Adrenal gland (tissue), 12 donors: ENCODE measurements around the gene RDX. TPM values are rescaled to one million over a fixed set of nuclear protein-coding genes. Genes with fewer than 3 reads are reported as not detected.

ENCODE experiments used
- DNase-seq, 7 donors: peaks; one replicate each; pipeline ENCODE4 v3.0.0-alpha.2; 2019 to 2020
- H3K27ac ChIP-seq, 5 donors: fragments of 200-600 bp; sonication (generic) in 4 of 5; 1 replicate in 3 of 5; 2 replicates in 2 of 5; pipeline versions ENCODE4 v1.5.1 to v1.8.0; 2016 to 2020; ENCODE audit warnings: mild to moderate bottlenecking in 1 of 5
- H3K27me3 ChIP-seq: fragments of 200-600 bp; 2 replicates; pipeline ENCODE4 v1.8.0; 2021
- H3K36me3 ChIP-seq, 2 donors: fragments of 200-600 bp; replicated peaks in 1 of 2; 1 replicate in 1 of 2; 2 replicates in 1 of 2; pipeline versions ENCODE4 v1.5.1 to v1.8.0; 2018 to 2022
- H3K4me1 ChIP-seq, 2 donors: fragments of 200-600 bp; replicated peaks in 1 of 2; 1 replicate in 1 of 2; 2 replicates in 1 of 2; pipeline versions ENCODE4 v1.5.1 to v1.8.0; 2018 to 2021
- H3K4me3 ChIP-seq, 4 donors: fragments of 200-600 bp; sonication (generic) in 3 of 4; one replicate each; pipeline ENCODE4 v1.5.1; 2016 to 2018
- H3K9me3 ChIP-seq, 3 donors: fragments of 200-600 bp; sonication (generic) in 1 of 3; replicated peaks in 1 of 3; 1 replicate in 2 of 3; 2 replicates in 1 of 3; pipeline versions ENCODE4 v1.5.1 to v1.8.0; 2016 to 2021
- CTCF ChIP-seq, 6 experiments: fragments of 450-650 bp in 4 of 6; fragments of 200-600 bp in 2 of 6; sonication (generic) in 1 of 6; IDR thresholded peaks; 1 replicate in 5 of 6; 2 replicates in 1 of 6; pipeline versions ENCODE4 v1.5.1 to v1.8.0; 2016 to 2021; ENCODE audit warnings: antibody characterized with exemption in 6 of 6, mild to moderate bottlenecking in 2 of 6, moderate library complexity in 1 of 6
- POLR2A ChIP-seq, 2 donors: fragments of 450-650 bp; IDR thresholded peaks; one replicate each; pipeline ENCODE4 v1.6.1; 2017; ENCODE audit warnings: antibody characterized with exemption in 2 of 2, mild to moderate bottlenecking in 2 of 2, moderate library complexity in 1 of 2
- WGBS, 4 donors: extraction: QIAGEN DNeasy Blood & Tissue Kit in 2 of 4; methylation state at CpG; one replicate each; pipeline versions ENCODE4 v1.1.5 to v1.1.7; 2013 to 2017; 5-methylcytosine and 5-hydroxymethylcytosine counted together
- intact Hi-C, 2 donors: fragments of 100-400 bp; cut with DNase I; formaldehyde crosslinking; loops; one replicate each; pipeline versions ENCODE4 v1.14.1 to v1.15.0; 2022 to 2023
- polyA plus RNA-seq, 3 donors: library from polyadenylated mRNA; stranded (reverse); fragments of 200-250 nt in 2 of 3; fragments of 350-450 nt in 1 of 3; fragmentation: Illumina TruSeq in 1 of 3; extraction: RNeasy Lipid Tissue Mini Kit (QIAGEN cat#74804) in 1 of 3; gene quantifications; one replicate each; pipeline ENCODE4 v1.2.3, GENCODE V29; 2013 to 2014
- total RNA-seq, 9 donors: library from RNA; depleted of rRNA in 4 of 9; stranded (reverse); fragments of >200 nt in 4 of 9; fragments of 120-200 nt in 1 of 9; fragmentation: NEBNext Ultra II Directional in 1 of 9; extraction: Animal tissue kit (Norgen Biotek cat#: 25700) in 1 of 9; gene quantifications; one replicate each; pipeline versions ENCODE4 v1.1.0 to v1.2.4, GENCODE V29; 2013 to 2023
- donor health status: healthy with polysubstance abuse.
- donor health status: Bipolar disorder and iron deficiency.
- donor health status: DM: yes; HTN: yes; CAD: no.
- donor health status: DM: no; HTN: no; CAD: no.
- donor health status: DM: no; HTN: no; CAD: no.
- donor health status: DM: yes; HTN: yes; CAD: no.

The RDX gene
- total and polyA plus RNA-seq, 12 donors: 82.4 to 1,153 (median 588) TPM

- TF ChIP-seq CTCF (IDR thresholded peaks at IDR 0.05): no peak
- no peak for TF ChIP-seq POLR2A (IDR thresholded peaks at IDR 0.05)
These were observed 142.9 kb downstream of the RDX start for GRCh38 chr11:110153474-110153873.

GRCh38 chr11:110152199-110152598 is 144.2 kb downstream of the RDX start:
- H3K27ac ChIP-seq: no peak overlapping the region
- no peaks in the 10 kb centered on the region for H3K27me3 ChIP-seq
- no peaks in the 10 kb centered on the region for H3K9me3 ChIP-seq
- H3K4me1 ChIP-seq: peaks cover 4 to 24% of the 10 kb centered on the region in 2 donors
- 36 to 57% (median 43%) methylated on average over 1 of the region's 1 CpG for WGBS, 4 donors
- no peak for TF ChIP-seq POLR2A (IDR thresholded peaks at IDR 0.05)
- no peak for TF ChIP-seq CTCF (IDR thresholded peaks at IDR 0.05)
- DNase-seq: no peak
- no peaks in the 10 kb centered on the region for H3K36me3 ChIP-seq
- intact Hi-C loops: no loop called here
- H3K4me3 ChIP-seq: no peak overlapping the region

More at GRCh38 chr11:110153474-110153873, 142.9 kb downstream of the RDX start:
- Histone ChIP-seq H3K4me3 (no peak overlapping the region), H3K4me1 (peaks cover 2 to 17% of the 10 kb centered on the region in 2 donors), H3K27ac (peak overlapping the region in 1 of 5 donors; percentile 18), H3K9me3 (no peaks in the 10 kb centered on the region), H3K36me3 (no peaks in the 10 kb centered on the region), H3K27me3 (no peaks in the 10 kb centered on the region)
- intact Hi-C loops: no loop called here
- no peak for DNase-seq

- H3K4me3 ChIP-seq: no peak overlapping the region
- WGBS, 4 donors: 61 to 73% (median 65%) methylated on average over 9 of the region's 9 CpGs
- H3K9me3 ChIP-seq: no peaks in the 10 kb centered on the region
- no peaks in the 10 kb centered on the region for H3K27me3 ChIP-seq
- H3K36me3 ChIP-seq: no peaks in the 10 kb centered on the region
- DNase-seq: no peak
- H3K27ac ChIP-seq: peak overlapping the region in 3 of 5 donors; percentile 45 to 69 (median 65)
- no peak for TF ChIP-seq POLR2A (IDR thresholded peaks at IDR 0.05)
- TF ChIP-seq CTCF (IDR thresholded peaks at IDR 0.05): no peak
- H3K4me1 ChIP-seq: peaks cover 4 to 24% of the 10 kb centered on the region in 2 donors
- intact Hi-C loops: no loop called here
These were observed 147.4 kb downstream of the RDX start for GRCh38 chr11:110148775-110149744.

GRCh38 chr11:110147962-110148709 is 148.3 kb downstream of the RDX start:
- H3K27ac ChIP-seq: peak overlapping the region in 3 of 5 donors; percentile 45 to 69 (median 65)
- intact Hi-C loops: no loop called here
- H3K9me3 ChIP-seq: no peaks in the 10 kb centered on the region
- no peaks in the 10 kb centered on the region for H3K36me3 ChIP-seq
- no peak for DNase-seq
- H3K4me1 ChIP-seq: peaks cover 4 to 24% of the 10 kb centered on the region in 2 donors
- TF ChIP-seq CTCF (IDR thresholded peaks at IDR 0.05) (no peak), POLR2A (IDR thresholded peaks at IDR 0.05) (no peak)
- 39 to 53% (median 45%) methylated on average over 3 of the region's 3 CpGs for WGBS, 4 donors
- no peak overlapping the region for H3K4me3 ChIP-seq
- no peaks in the 10 kb centered on the region for H3K27me3 ChIP-seq
